Liver (tissue), 9 donors: ENCODE measurements around the gene CDC42BPA. TPM values are rescaled to one million over a fixed set of nuclear protein-coding genes. Genes with fewer than 3 reads are reported as not detected.

Experiments
- DNase-seq: peaks from one replicate; pipeline ENCODE4 v3.0.0-alpha.2; 2017; ENCODE audit warnings: low spot score
- H3K27ac ChIP-seq, 2 donors: one replicate each; pipeline ENCODE4 v1.7.0; 2013; ENCODE audit warnings: inconsistent platforms in 2 of 2, low read length in 2 of 2, control low read depth in 1 of 2, low read depth in 1 of 2, mild to moderate bottlenecking in 1 of 2
- H3K27me3 ChIP-seq, 4 donors: one replicate each; pipeline versions ENCODE4 v1.6.1 to v1.7.0; 2013; ENCODE audit warnings: low read length in 3 of 4, inconsistent platforms in 1 of 4, mild to moderate bottlenecking in 1 of 4, moderate library complexity in 1 of 4; ENCODE audit not compliant: control insufficient read depth in 4 of 4, insufficient read depth in 4 of 4
- H3K36me3 ChIP-seq, 4 donors: one replicate each; pipeline versions ENCODE4 v1.6.1 to v1.7.0; 2013; ENCODE audit warnings: low read length in 3 of 4, mild to moderate bottlenecking in 3 of 4, low read depth in 1 of 4, moderate library complexity in 1 of 4; ENCODE audit not compliant: control insufficient read depth in 4 of 4, insufficient read depth in 3 of 4
- H3K4me1 ChIP-seq, 4 donors: one replicate each; pipeline versions ENCODE4 v1.6.1 to v1.7.0; 2013; ENCODE audit warnings: low read length in 3 of 4, mild to moderate bottlenecking in 3 of 4, moderate library complexity in 1 of 4; ENCODE audit not compliant: control insufficient read depth in 4 of 4, insufficient read depth in 4 of 4
- H3K4me3 ChIP-seq, 3 donors: one replicate each; pipeline versions ENCODE4 v1.6.1 to v1.7.0; 2013; ENCODE audit warnings: low read length in 3 of 3, control low read depth in 1 of 3, low read depth in 1 of 3, mild to moderate bottlenecking in 1 of 3
- H3K9ac ChIP-seq, 2 donors: one replicate each; pipeline ENCODE4 v1.7.0; 2013; ENCODE audit warnings: low read length in 2 of 2, mild to moderate bottlenecking in 2 of 2, moderate library complexity in 2 of 2, control low read depth in 1 of 2, low read depth in 1 of 2
- H3K9me3 ChIP-seq, 4 donors: one replicate each; pipeline versions ENCODE4 v1.6.1 to v1.7.0; 2013; ENCODE audit warnings: low read length in 3 of 4; ENCODE audit not compliant: control insufficient read depth in 4 of 4
- EGR1 ChIP-seq, 2 donors: IDR thresholded peaks; 2 replicates each; pipeline ENCODE4 v1.6.1; 2016 to 2018; ENCODE audit warnings: antibody characterized with exemption in 2 of 2, low read depth in 2 of 2
- FOXA1 ChIP-seq: IDR thresholded peaks from 2 replicates; pipeline ENCODE4 v1.6.1; 2016; ENCODE audit warnings: antibody characterized with exemption
- FOXA2 ChIP-seq: IDR thresholded peaks from 2 replicates; pipeline ENCODE4 v1.6.1; 2016; ENCODE audit warnings: antibody characterized with exemption
- GABPA ChIP-seq, 2 donors: IDR thresholded peaks in 1 of 2; conservative IDR thresholded peaks in 1 of 2; 2 replicates each; pipeline ENCODE4 v1.6.1; 2016; ENCODE audit warnings: antibody characterized with exemption in 2 of 2, mild to moderate bottlenecking in 1 of 2, moderate library complexity in 1 of 2
- HNF4A ChIP-seq, 2 donors: conservative IDR thresholded peaks; 2 replicates each; pipeline ENCODE4 v1.6.1; 2016; ENCODE audit warnings: antibody characterized with exemption in 2 of 2, mild to moderate bottlenecking in 2 of 2
- HNF4G ChIP-seq: IDR thresholded peaks from 2 replicates; pipeline ENCODE4 v1.6.1; 2016; ENCODE audit warnings: antibody characterized with exemption
- JUND ChIP-seq, 2 donors: IDR thresholded peaks; 2 replicates each; pipeline ENCODE4 v1.6.1; 2016; ENCODE audit warnings: antibody characterized with exemption in 2 of 2
- NR2F2 ChIP-seq: IDR thresholded peaks from 2 replicates; pipeline ENCODE4 v1.6.1; 2016; ENCODE audit warnings: antibody characterized with exemption
- RAD21 ChIP-seq, 2 donors: IDR thresholded peaks; 2 replicates each; pipeline ENCODE4 v1.6.1; 2016; ENCODE audit warnings: antibody characterized with exemption in 2 of 2, mild to moderate bottlenecking in 2 of 2
- RXRA ChIP-seq, 2 donors: IDR thresholded peaks; 2 replicates each; pipeline ENCODE4 v1.6.1; 2017 to 2018; ENCODE audit warnings: antibody characterized with exemption in 2 of 2, mild to moderate bottlenecking in 1 of 2
- SP1 ChIP-seq: IDR thresholded peaks from 2 replicates; pipeline ENCODE4 v1.6.1; 2018; ENCODE audit warnings: antibody characterized with exemption, mild to moderate bottlenecking
- TAF1 ChIP-seq: conservative IDR thresholded peaks from 2 replicates; pipeline ENCODE4 v1.6.1; 2016; ENCODE audit warnings: antibody characterized with exemption, mild to moderate bottlenecking
- YY1 ChIP-seq: IDR thresholded peaks from 2 replicates; pipeline ENCODE4 v1.6.1; 2016; ENCODE audit warnings: antibody characterized with exemption, mild to moderate bottlenecking
- WGBS: extraction: QIAGEN DNeasy Blood & Tissue Kit; methylation state at CpG from one replicate; pipeline ENCODE4 v1.1.7; 2013; 5-methylcytosine and 5-hydroxymethylcytosine counted together
- polyA plus RNA-seq, 2 donors: library from polyadenylated mRNA; stranded (reverse) in 1 of 2; unstranded in 1 of 2; fragments of 200-250 nt in 1 of 2; fragments of >200 nt in 1 of 2; fragmentation: Nextera tagmentation in 1 of 2; extraction: Ambion mirVana in 1 of 2; gene quantifications; one replicate each; pipeline versions ENCODE4 v1.2.1 to v1.2.3, GENCODE V29; 2013 to 2015
- total RNA-seq, 2 donors: library from RNA; depleted of rRNA; stranded (reverse); fragments of >200 nt; gene quantifications; one replicate each; pipeline ENCODE4 v1.2.3, GENCODE V29; 2014
- TF ChIP-seq, protein P1 (sequence below): IDR thresholded peaks from 2 replicates; pipeline ENCODE4 v1.6.1; 2016; ENCODE audit warnings: antibody characterized with exemption
- TF ChIP-seq, protein P2 (sequence below): IDR thresholded peaks from 2 replicates; pipeline ENCODE4 v1.6.1; 2016; ENCODE audit warnings: antibody characterized with exemption
- TF ChIP-seq, protein P3 (sequence below): IDR thresholded peaks from 2 replicates; pipeline ENCODE4 v1.6.1; 2016; ENCODE audit warnings: antibody characterized with exemption
- TF ChIP-seq, protein P4 (sequence below): fragments of 150-350 bp; IDR thresholded peaks from 2 replicates; pipeline ENCODE4 v1.5.1; 2017; ENCODE audit warnings: improper control_type of control experiment, low read depth, low read length; ENCODE audit not compliant: missing input control
- TF ChIP-seq, protein P5 (sequence below): IDR thresholded peaks from 2 replicates; pipeline ENCODE4 v1.6.1; 2016; ENCODE audit warnings: antibody characterized with exemption, mild to moderate bottlenecking
- donor health status: healthy.
- donor health status: healthy.
- donor health status: healthy.
- donor health status: healthy.
- donor health status: healthy.

CDC42BPA gene
- total and polyA plus RNA-seq, 4 donors, result 5.8 to 39.9 (median 24.3) TPM

GRCh38 chr1:226958300-226958699, 360.0 kb downstream of the CDC42BPA start:
- 78% methylated on average over 13 of the region's 13 CpGs for WGBS

DNA sequence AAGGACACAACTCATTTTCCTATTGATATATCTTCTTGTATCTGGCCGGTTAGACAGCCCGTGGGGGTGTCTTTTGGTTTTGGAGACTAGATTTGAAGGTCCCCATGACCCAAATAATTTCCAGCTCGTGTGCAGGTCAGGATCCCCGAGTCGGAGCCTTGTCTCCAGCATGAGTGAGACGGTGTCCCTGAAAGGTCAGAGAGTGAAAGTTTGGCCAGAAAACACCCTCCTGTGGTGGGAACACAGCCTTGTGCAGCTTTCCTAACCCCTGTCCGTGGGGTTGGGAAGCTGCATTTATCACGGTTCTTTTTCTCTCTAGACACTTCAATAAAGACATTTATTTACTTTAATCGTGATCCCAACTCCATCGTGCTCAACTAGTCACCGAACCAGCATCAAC, 360.6 kb downstream of the CDC42BPA start:
- TF ChIP-seq, protein P1, sequence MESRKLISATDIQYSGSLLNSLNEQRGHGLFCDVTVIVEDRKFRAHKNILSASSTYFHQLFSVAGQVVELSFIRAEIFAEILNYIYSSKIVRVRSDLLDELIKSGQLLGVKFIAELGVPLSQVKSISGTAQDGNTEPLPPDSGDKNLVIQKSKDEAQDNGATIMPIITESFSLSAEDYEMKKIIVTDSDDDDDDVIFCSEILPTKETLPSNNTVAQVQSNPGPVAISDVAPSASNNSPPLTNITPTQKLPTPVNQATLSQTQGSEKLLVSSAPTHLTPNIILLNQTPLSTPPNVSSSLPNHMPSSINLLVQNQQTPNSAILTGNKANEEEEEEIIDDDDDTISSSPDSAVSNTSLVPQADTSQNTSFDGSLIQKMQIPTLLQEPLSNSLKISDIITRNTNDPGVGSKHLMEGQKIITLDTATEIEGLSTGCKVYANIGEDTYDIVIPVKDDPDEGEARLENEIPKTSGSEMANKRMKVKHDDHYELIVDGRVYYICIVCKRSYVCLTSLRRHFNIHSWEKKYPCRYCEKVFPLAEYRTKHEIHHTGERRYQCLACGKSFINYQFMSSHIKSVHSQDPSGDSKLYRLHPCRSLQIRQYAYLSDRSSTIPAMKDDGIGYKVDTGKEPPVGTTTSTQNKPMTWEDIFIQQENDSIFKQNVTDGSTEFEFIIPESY, result no peak
- TF ChIP-seq NR2F2, result no peak
- TF ChIP-seq RXRA (IDR thresholded peaks at IDR 0.05), result no peak
- TF ChIP-seq, protein P2, sequence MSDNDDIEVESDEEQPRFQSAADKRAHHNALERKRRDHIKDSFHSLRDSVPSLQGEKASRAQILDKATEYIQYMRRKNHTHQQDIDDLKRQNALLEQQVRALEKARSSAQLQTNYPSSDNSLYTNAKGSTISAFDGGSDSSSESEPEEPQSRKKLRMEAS, result no peak
- no peak for TF ChIP-seq FOXA1
- TF ChIP-seq, protein P3, sequence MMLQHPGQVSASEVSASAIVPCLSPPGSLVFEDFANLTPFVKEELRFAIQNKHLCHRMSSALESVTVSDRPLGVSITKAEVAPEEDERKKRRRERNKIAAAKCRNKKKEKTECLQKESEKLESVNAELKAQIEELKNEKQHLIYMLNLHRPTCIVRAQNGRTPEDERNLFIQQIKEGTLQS, result no peak
- TF ChIP-seq HNF4A (conservative IDR thresholded peaks at IDR 0.05), result no peak
- no peak for TF ChIP-seq SP1
- no peak for TF ChIP-seq FOXA2
- TF ChIP-seq EGR1 (IDR thresholded peaks at IDR 0.05; ENCODE audit: low read depth in 2 of 2), result no peak
- TF ChIP-seq RAD21 (IDR thresholded peaks at IDR 0.05), result no peak
- TF ChIP-seq, protein P4, sequence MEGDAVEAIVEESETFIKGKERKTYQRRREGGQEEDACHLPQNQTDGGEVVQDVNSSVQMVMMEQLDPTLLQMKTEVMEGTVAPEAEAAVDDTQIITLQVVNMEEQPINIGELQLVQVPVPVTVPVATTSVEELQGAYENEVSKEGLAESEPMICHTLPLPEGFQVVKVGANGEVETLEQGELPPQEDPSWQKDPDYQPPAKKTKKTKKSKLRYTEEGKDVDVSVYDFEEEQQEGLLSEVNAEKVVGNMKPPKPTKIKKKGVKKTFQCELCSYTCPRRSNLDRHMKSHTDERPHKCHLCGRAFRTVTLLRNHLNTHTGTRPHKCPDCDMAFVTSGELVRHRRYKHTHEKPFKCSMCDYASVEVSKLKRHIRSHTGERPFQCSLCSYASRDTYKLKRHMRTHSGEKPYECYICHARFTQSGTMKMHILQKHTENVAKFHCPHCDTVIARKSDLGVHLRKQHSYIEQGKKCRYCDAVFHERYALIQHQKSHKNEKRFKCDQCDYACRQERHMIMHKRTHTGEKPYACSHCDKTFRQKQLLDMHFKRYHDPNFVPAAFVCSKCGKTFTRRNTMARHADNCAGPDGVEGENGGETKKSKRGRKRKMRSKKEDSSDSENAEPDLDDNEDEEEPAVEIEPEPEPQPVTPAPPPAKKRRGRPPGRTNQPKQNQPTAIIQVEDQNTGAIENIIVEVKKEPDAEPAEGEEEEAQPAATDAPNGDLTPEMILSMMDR, result no peak
- no peak for TF ChIP-seq TAF1
- TF ChIP-seq, protein P5, sequence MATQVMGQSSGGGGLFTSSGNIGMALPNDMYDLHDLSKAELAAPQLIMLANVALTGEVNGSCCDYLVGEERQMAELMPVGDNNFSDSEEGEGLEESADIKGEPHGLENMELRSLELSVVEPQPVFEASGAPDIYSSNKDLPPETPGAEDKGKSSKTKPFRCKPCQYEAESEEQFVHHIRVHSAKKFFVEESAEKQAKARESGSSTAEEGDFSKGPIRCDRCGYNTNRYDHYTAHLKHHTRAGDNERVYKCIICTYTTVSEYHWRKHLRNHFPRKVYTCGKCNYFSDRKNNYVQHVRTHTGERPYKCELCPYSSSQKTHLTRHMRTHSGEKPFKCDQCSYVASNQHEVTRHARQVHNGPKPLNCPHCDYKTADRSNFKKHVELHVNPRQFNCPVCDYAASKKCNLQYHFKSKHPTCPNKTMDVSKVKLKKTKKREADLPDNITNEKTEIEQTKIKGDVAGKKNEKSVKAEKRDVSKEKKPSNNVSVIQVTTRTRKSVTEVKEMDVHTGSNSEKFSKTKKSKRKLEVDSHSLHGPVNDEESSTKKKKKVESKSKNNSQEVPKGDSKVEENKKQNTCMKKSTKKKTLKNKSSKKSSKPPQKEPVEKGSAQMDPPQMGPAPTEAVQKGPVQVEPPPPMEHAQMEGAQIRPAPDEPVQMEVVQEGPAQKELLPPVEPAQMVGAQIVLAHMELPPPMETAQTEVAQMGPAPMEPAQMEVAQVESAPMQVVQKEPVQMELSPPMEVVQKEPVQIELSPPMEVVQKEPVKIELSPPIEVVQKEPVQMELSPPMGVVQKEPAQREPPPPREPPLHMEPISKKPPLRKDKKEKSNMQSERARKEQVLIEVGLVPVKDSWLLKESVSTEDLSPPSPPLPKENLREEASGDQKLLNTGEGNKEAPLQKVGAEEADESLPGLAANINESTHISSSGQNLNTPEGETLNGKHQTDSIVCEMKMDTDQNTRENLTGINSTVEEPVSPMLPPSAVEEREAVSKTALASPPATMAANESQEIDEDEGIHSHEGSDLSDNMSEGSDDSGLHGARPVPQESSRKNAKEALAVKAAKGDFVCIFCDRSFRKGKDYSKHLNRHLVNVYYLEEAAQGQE, result no peak
- TF ChIP-seq HNF4G, result no peak
- no peak for TF ChIP-seq GABPA (IDR thresholded peaks at IDR 0.05 in 1 of 2, conservative IDR thresholded peaks at IDR 0.05 in 1 of 2)
- TF ChIP-seq YY1, result no peak
- no peak for TF ChIP-seq JUND (IDR thresholded peaks at IDR 0.05)
- Histone ChIP-seq H3K4me3 (no peak overlapping the region), H3K4me1 (peaks cover 0 to 12% (median 10%) of the 10 kb centered on the region in 4 donors), H3K9ac (no peak overlapping the region), H3K27me3 (no peaks in the 10 kb centered on the region), H3K9me3 (no peaks in the 10 kb centered on the region), H3K27ac (no peak overlapping the region), H3K36me3 (peaks cover 0 to 1% (median under 1%) of the 10 kb centered on the region in 4 donors)
- 80% methylated on average over 11 of the region's 11 CpGs for WGBS
- no peak for DNase-seq

More at GRCh38 chr1:226958300-226958699, 360.0 kb downstream of the CDC42BPA start:
- no peak for DNase-seq
- Histone ChIP-seq H3K9ac (no peak overlapping the region), H3K36me3 (peaks cover 0 to 2% (median 2%) of the 10 kb centered on the region in 4 donors), H3K9me3 (no peaks in the 10 kb centered on the region), H3K4me1 (peaks cover 0 to 15% (median 11%) of the 10 kb centered on the region in 4 donors), H3K27me3 (no peaks in the 10 kb centered on the region), H3K27ac (no peak overlapping the region), H3K4me3 (no peak overlapping the region)
- TF ChIP-seq RXRA (IDR thresholded peaks at IDR 0.05), result peak in 1 of 2 donors; percentile 41
- TF ChIP-seq, protein P5, result no peak
